Prostate gland (tissue), 2 donors: Measurements from ENCODE around the gene DOC2B.

Experiments
- POLR2A ChIP-seq: fragments of 450-650 bp; IDR thresholded peaks from one replicate; pipeline ENCODE4 v1.6.1; 2016; ENCODE audit warnings: antibody characterized with exemption, mild to moderate bottlenecking
- TF ChIP-seq, protein P1 (sequence below), 4 experiments: fragments of 200-600 bp in 2 of 4; fragments of 450-650 bp in 2 of 4; sonication (generic) in 2 of 4; IDR thresholded peaks; 1 replicate in 3 of 4; 2 replicates in 1 of 4; pipeline ENCODE4 v1.5.1; 2016 to 2019; ENCODE audit warnings: antibody characterized with exemption in 4 of 4, mild to moderate bottlenecking in 2 of 4, moderate library complexity in 2 of 4

DNA sequence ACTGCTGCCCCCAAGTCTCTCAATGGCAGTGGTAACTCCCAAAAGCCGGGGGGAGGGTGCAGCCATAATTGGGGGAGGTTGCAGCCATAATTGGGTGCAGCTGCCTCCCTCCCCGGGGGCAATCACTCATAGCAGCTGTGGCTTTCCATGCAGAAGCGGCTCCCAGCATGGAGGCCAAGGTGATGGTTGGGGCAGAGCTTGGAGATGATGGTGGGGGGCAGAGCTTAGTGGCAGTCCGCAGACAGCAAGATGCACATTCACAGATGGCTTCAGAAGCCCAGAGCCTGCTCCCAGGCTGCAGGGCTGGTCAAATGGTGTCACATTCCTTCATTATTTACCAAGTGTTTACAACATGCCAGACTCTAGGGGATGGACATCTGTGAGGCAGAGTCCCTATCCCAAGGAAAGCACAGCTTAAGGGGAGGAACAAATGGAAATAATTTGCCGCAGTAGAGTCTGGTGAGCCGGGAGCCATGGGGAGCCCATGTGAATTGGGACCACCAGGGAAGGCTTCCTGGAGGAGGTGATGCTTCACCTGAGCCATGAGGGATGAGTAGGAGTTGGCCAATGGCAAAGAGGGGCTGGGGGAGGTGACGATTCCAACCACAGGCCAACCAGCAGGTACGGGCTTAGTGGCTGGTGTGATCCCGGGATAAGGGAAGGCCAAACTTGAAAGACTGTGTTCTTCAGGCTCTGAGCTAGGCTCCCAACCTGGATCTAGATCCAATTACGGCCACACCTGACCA is 8.1 kb downstream of the DOC2B start:
- TF ChIP-seq, protein P1, sequence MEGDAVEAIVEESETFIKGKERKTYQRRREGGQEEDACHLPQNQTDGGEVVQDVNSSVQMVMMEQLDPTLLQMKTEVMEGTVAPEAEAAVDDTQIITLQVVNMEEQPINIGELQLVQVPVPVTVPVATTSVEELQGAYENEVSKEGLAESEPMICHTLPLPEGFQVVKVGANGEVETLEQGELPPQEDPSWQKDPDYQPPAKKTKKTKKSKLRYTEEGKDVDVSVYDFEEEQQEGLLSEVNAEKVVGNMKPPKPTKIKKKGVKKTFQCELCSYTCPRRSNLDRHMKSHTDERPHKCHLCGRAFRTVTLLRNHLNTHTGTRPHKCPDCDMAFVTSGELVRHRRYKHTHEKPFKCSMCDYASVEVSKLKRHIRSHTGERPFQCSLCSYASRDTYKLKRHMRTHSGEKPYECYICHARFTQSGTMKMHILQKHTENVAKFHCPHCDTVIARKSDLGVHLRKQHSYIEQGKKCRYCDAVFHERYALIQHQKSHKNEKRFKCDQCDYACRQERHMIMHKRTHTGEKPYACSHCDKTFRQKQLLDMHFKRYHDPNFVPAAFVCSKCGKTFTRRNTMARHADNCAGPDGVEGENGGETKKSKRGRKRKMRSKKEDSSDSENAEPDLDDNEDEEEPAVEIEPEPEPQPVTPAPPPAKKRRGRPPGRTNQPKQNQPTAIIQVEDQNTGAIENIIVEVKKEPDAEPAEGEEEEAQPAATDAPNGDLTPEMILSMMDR (IDR thresholded peaks at IDR 0.05), result no peak
- no peak for TF ChIP-seq POLR2A
